ENCODE results near the gene AFAP1. TPM values are rescaled to one million over a fixed set of nuclear protein-coding genes. Genes with fewer than 3 reads are reported as not detected.

The AFAP1 gene
- total RNA-seq, 1 experiment from 2014 or later, result 94.7 TPM

DNA sequence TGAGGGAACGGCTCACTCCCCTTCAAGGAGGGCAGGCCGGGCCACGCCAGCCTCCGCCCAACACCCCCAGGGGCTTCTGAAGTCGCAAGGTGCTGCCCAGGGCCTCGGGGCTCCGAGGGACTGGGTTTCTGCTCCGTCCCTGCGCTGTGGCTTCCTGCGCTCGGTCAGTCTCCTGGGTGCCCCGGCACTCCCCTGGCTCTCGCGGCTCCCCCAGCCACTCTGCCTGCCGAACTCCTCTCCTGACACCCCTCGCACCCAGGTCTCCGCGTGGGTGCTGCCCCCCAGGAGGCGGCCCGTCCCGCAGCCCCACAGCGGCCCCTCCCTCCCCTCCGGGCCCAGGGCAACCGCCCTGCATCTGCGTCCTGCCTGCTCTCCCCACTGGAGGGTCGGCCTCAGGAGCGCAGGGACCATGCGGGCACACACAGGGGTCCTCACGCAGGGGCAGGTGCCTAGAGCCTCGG lies 151.9 kb downstream of the AFAP1 start:
- Histone ChIP-seq H3K9me3 (ENCODE audit: control insufficient read depth, insufficient read depth, low read depth, low read length) (no peaks in the 10 kb centered on the region), H3K27ac (ENCODE audit: low read length) (no peak overlapping the region), H3K27me3 (ENCODE audit: control insufficient read depth, insufficient read depth, low read length) (no peaks in the 10 kb centered on the region), H3K4me1 (ENCODE audit: control insufficient read depth, insufficient read depth, low read length) (peaks cover 9% of the 10 kb centered on the region), H3K36me3 (ENCODE audit: control insufficient read depth, insufficient read depth, low read length) (peaks cover 27% of the 10 kb centered on the region), H3K4me3 (ENCODE audit: low read depth in 2 of 2, low read length in 2 of 2) (no peak overlapping the region)
- DNase-seq (ENCODE audit: low read depth, low spot score) (no peak), ATAC-seq (no peak)
- CTCF ChIA-PET, result no interaction called here
- BruUV-seq (replicated peaks), result no TSS peak
- TF ChIP-seq TCF7L2 (IDR thresholded peaks at IDR 0.05; ENCODE audit: low read depth, low read length), result no peak
- TF ChIP-seq, protein P1, sequence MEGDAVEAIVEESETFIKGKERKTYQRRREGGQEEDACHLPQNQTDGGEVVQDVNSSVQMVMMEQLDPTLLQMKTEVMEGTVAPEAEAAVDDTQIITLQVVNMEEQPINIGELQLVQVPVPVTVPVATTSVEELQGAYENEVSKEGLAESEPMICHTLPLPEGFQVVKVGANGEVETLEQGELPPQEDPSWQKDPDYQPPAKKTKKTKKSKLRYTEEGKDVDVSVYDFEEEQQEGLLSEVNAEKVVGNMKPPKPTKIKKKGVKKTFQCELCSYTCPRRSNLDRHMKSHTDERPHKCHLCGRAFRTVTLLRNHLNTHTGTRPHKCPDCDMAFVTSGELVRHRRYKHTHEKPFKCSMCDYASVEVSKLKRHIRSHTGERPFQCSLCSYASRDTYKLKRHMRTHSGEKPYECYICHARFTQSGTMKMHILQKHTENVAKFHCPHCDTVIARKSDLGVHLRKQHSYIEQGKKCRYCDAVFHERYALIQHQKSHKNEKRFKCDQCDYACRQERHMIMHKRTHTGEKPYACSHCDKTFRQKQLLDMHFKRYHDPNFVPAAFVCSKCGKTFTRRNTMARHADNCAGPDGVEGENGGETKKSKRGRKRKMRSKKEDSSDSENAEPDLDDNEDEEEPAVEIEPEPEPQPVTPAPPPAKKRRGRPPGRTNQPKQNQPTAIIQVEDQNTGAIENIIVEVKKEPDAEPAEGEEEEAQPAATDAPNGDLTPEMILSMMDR (IDR thresholded peaks at IDR 0.05), result no peak
- TF ChIP-seq, protein P2, sequence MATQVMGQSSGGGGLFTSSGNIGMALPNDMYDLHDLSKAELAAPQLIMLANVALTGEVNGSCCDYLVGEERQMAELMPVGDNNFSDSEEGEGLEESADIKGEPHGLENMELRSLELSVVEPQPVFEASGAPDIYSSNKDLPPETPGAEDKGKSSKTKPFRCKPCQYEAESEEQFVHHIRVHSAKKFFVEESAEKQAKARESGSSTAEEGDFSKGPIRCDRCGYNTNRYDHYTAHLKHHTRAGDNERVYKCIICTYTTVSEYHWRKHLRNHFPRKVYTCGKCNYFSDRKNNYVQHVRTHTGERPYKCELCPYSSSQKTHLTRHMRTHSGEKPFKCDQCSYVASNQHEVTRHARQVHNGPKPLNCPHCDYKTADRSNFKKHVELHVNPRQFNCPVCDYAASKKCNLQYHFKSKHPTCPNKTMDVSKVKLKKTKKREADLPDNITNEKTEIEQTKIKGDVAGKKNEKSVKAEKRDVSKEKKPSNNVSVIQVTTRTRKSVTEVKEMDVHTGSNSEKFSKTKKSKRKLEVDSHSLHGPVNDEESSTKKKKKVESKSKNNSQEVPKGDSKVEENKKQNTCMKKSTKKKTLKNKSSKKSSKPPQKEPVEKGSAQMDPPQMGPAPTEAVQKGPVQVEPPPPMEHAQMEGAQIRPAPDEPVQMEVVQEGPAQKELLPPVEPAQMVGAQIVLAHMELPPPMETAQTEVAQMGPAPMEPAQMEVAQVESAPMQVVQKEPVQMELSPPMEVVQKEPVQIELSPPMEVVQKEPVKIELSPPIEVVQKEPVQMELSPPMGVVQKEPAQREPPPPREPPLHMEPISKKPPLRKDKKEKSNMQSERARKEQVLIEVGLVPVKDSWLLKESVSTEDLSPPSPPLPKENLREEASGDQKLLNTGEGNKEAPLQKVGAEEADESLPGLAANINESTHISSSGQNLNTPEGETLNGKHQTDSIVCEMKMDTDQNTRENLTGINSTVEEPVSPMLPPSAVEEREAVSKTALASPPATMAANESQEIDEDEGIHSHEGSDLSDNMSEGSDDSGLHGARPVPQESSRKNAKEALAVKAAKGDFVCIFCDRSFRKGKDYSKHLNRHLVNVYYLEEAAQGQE (IDR thresholded peaks at IDR 0.05; ENCODE audit: insufficient read depth in 1 of 2, low read depth in 2 of 2, low read length in 1 of 2), result no peak
- no peak for TF ChIP-seq SIN3A (IDR thresholded peaks at IDR 0.05; ENCODE audit: borderline replicate concordance, insufficient read depth, low read depth, low read length)
- TF ChIP-seq POLR2AphosphoS5 (IDR thresholded peaks at IDR 0.05; ENCODE audit: low read depth, low read length), result no peak
- POLR2A ChIA-PET, result no interaction called here
- in situ Hi-C loops (cut with HindIII; ENCODE audit: low pct_unique_long_range_greater_than_20kb, low sequenced_read_pairs) (no loop called here), intact Hi-C loops (cut with micrococcal nuclease; ENCODE audit: unreplicated experiment) (no loop called here)

DNA sequence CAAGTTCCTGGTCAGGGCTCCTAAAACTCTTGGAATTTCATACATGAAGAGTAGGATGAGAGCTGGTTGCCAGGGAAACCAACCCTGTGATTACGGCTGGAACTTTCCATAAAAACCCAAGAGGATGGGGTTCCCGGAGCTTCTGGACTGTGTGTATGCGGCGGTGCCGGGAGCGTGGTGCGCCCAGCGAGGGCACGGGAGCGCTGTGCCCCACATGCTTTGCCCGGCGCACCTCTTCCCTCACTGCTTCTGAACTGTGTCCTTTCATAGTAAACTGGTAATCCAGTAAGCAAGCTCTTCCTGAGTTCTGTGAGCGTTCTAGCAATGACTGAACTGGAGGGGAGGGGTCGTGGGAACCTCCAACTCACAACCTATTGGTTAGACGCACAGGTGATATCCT lies 152.6 kb downstream of the AFAP1 start:
- H3K4me3 ChIP-seq (ENCODE audit: low read depth in 2 of 2, low read length in 2 of 2), result no peak overlapping the region
- H3K4me1 ChIP-seq (ENCODE audit: control insufficient read depth, insufficient read depth, low read length), result peaks cover 9% of the 10 kb centered on the region
- TF ChIP-seq, protein P1 (IDR thresholded peaks at IDR 0.05), result no peak
- no peak for TF ChIP-seq SIN3A (IDR thresholded peaks at IDR 0.05; ENCODE audit: borderline replicate concordance, insufficient read depth, low read depth, low read length)
- TF ChIP-seq TCF7L2 (IDR thresholded peaks at IDR 0.05; ENCODE audit: low read depth, low read length), result no peak
- TF ChIP-seq POLR2AphosphoS5 (IDR thresholded peaks at IDR 0.05; ENCODE audit: low read depth, low read length), result no peak
- TF ChIP-seq, protein P2 (IDR thresholded peaks at IDR 0.05; ENCODE audit: insufficient read depth in 1 of 2, low read depth in 2 of 2, low read length in 1 of 2), result no peak
- no peak for ATAC-seq
- no peak overlapping the region for H3K27ac ChIP-seq (ENCODE audit: low read length)
- CTCF ChIA-PET, result no interaction called here
- H3K9me3 ChIP-seq (ENCODE audit: control insufficient read depth, insufficient read depth, low read depth, low read length), result no peaks in the 10 kb centered on the region
- BruUV-seq (replicated peaks), result no TSS peak
- peaks cover 24% of the 10 kb centered on the region for H3K36me3 ChIP-seq (ENCODE audit: control insufficient read depth, insufficient read depth, low read length)
- in situ Hi-C loops (cut with HindIII; ENCODE audit: low pct_unique_long_range_greater_than_20kb, low sequenced_read_pairs), result no loop called here
- POLR2A ChIA-PET, result no interaction called here
- H3K27me3 ChIP-seq (ENCODE audit: control insufficient read depth, insufficient read depth, low read length), result no peaks in the 10 kb centered on the region
- DNase-seq (ENCODE audit: low read depth, low spot score), result no peak
- intact Hi-C loops (cut with micrococcal nuclease; ENCODE audit: unreplicated experiment), result no loop called here
